ENCODE measurements around the gene USPL1.
"Not testable (repeated sequence)": the region's sequence is repeated elsewhere in the genome, so short reads cannot be mapped to it uniquely, and the experiment has no call there.

USPL1 gene

DNA sequence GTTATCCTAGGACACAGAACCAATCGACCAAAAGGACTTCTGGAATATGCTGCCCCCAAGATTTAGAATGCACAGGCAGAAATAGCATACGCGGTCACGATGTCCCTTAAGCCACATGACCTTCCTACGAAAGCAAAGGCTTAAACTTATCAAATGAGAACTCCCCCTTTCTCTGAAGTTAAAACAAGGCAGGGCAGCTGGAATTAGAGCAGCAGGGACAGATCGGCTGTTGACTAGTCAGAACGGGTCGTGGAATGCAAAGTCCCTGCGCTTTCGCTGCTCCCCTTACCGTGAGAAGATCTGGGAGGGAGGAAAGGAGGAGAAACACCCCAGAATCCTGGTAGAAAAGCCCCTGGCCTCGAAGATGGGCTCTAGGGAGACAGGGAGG is 799 bp upstream of the USPL1 start:
- FAIRE-seq = peak; percentile 91

DNA sequence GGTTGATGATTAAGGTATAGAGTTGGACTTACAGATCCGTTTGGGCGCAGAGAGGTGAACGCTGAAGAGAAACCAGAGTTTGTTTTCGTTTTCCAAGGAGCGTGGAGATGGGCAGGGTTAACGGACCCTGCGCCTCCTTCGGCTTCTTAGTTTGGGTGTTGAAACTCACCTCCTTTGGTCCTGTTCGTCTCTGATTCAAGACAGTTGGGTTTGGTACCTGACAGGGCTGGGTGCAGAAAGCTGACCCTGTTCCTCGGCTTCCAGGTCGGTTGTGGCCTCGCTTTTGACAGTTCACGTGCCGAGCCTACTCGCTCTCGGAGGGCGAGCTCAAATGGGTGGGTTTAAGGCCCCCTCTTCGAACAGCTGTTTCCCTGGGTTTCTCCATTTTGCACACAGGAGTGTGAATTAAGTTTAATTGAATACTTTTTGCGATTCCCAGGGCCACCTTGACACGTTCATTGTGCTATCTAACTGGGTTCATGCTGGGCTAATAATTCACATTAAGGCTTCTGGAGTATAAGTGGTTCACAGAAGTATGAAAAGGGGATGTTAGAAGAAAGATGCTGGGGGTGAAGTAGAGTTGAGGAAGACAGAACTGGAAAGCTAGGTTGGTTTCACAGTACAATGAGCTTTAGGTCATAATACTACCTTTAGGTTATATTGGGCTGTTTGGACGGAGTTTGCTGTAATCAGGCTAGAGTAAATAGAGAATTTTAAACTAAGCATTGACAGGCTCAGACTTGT is 638 bp downstream of the USPL1 start:
- no peak for FAIRE-seq

DNA sequence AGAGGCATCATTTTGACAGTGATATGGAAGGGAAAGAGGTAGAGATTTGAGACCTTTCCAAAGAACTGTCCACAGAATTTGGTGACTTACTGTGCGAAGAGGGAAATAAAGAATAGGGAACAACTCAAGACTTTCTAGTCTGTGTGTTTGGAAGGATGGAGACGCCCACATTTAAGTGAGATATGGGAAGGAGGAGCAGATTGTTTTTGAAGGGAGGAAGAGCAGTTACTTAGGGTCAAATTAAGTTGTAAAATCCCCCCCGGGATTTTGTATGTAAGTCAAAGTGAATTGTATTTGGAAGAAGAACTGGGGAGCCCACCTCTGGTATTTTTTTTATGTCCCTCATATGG is 1.2 kb downstream of the USPL1 start:
- FAIRE-seq = no peak

DNA sequence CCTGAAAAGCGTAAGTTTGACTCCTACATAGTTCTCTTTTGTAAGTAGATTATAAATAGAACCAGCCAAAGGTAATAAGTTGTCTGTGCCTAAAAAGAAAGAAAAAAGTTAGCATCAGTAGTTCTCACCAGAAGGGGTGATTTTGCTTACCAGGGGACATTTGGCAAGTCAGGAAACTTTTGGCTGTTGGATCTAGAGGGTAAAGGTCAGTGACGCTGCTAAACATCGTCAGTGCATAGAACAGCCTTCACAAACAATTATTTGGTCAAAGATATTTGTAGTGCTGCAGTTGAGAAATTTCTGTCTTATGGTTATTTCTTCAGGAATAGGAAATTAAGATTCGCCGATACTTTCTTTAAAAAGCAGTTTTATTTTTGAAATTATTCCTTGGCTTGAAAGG is 2.0 kb downstream of the USPL1 start:
- no peak for FAIRE-seq

DNA sequence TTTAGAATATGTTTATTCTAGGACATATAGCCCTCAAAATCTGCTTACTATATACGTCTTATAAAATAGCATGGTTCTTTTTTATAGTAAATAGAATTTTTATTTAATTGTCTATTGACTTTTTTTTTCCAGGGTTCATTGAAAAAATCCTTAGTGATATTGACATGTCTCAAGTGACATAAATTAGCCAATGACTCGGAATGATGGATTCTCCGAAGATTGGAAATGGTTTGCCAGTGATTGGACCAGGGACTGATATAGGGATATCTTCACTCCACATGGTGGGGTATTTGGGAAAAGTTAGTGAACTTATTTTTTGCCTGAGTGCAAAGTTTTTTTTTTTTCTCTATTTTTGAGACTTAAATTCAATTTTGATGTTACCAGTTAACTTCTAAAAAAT is 3.2 kb downstream of the USPL1 start:
- no peak for FAIRE-seq

DNA sequence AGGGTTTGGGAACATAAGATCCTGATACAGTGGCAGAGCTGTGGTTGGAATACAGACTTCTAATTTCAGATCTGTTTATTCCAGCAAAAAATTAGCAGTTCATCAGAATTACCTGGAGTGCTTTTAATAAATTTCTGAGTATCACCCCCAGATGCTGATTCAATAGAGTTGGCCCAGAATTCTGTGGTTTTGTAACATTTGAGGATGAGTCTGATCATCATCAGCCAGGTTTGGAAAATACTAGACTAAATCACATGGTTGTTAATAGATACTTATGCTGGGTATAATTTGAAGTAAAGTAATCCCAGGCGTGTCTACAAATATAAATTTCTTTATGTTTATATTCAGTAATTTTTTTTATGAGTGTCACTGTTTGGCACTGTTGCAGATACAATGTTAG is 4.8 kb downstream of the USPL1 start:
- FAIRE-seq = no peak

DNA sequence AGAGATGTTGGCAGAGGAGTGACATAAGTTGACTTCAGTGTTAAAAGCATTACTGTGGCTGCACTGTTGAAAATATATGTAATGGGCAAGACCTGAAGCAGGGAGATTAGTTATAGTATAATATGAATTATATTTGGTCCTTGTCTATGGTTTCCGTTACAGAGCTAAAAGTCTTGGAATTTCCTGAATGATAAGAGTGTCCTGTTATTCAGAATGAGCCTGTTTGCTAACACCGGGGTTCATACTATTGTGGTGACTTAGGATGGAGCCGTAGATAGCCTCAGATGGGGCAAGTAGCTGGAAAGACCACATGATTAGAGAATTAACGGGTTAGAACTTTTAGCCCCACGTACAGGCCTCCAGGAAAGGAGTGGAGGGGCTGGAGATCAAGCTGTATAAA is 5.7 kb downstream of the USPL1 start:
- no peak for FAIRE-seq

DNA sequence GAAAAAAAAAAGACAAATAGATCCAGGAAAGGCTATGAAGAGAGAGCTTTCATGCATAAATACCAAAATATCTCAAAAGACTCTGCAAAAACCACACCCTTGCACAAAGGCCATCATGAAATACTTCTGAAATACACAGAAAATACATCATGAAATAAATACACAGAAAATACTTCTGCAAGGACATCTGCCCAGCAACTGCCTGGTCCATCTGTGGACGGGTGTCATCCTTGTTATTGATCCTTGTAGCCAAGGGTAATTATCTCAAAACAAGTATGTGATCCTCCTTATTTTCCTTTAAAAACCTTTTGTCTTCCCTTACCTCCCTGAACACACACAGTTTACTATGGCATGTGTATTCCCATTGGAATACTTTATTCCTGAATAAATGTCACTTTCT is 6.9 kb downstream of the USPL1 start:
- FAIRE-seq = no peak

DNA sequence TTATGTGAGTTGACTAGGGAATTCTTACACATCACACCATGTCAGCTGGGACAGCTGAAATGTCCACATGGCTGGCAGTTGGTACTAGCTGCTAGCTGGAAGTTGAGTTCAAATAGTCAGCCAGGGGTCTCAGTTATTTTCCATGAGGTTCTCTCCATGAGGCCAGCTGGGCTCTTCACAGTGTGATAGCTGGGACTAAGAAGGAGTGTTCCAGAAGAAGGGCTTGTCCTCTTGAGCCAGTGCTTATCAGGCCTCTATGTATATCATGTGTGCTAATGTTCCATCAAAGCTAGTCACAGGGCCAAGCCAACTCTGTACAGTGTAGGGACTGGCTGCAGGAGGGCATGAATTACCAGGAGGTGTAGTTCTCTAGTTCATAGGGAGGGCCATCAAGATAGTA is 11.8 kb downstream of the USPL1 start:
- FAIRE-seq = no peak

DNA sequence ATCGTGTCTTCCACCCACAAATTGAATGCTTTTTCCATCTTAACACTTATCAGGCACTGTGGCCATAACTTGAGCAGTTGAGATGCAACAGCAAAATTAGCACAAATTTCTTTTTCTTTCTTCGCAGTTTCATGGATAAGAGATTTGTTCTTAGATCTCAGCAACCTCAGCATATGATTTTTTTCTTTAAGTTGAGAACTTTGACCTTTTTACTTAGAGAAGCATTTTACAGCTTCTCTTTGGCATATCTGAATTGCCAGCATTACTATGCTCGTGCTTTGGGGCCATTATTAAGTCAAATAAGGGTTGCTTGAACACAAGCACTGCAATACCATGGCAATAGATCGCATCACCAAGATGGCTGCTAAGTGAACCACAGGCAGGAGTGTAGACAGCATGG is 16.1 kb downstream of the USPL1 start:
- no peak for FAIRE-seq

DNA sequence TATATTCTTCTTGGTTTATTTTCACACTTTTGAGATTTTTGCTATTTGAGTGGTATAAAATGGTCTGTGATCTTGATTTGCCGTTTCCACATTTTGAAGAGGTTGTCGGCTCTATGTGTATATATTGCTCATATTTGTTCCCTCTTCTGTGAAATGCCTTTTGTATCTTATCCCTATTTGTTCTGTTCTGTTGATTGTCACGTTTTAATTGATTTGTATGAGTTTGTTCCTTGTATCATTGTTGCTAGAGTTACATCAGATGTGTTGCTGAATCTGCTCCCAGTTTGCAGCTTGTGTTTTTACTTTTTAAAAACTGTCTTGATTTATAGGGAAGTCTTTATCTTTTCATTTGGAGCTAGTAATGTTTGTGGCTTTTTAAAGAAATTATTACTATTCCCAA is 17.1 kb downstream of the USPL1 start:
- FAIRE-seq = no peak

DNA sequence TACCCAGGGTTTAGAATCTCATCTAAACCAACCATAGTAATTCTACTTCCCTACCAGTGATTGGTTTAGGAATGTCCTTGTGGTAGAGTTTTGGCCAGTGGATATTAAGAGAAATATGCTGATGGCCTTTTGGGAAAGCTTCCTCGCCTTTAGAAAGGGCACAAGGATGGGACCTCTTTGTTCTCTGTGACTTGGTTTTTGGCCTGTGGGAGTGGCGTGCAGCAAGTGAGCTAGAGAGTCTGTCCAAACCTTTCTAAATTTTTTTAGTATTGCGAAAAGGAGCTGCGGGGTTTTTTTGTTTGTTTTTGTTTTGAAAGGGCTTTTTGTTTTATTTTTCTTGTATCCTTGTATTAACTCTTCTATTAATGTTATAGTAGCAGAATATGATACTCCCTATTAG is 20.6 kb downstream of the USPL1 start:
- FAIRE-seq = no peak

DNA sequence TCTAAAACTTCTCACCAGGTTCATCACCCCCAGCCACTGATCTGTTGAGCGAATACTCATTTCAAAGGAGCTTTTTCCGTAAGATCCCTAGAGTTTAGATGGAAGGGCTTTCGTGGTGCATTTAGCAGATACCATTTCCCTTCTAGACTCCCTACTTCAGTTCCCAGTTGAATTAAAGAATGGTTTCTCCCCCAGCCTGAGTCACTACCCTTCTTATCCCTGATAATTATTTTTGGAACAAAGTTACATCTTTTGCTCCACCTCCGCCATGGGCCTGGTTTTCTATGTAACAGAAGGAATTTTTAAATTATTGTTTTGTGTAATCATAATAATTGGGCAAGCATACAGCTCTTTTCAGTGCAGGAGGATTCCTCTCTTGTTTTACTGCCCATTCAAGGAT is 22.0 kb downstream of the USPL1 start:
- FAIRE-seq = no peak

DNA sequence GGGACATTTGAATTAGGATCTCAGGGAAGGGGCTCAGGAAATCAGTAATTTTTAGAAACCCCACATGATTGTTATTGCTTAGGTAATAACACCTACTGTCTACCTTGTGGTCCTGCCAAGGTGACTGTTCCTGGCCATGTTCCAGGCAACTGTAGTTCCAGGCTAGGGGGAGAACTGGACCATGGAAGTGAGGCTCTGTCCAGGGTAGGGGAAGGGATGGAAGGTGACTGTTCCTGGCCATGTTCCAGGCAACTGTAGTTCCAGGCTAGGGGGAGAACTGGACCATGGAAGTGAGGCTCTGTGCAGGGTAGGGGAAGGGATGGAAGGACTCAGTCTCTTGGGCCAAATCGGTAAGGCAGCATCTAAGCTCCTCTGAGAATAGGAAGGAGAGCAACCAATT is 23.5 kb downstream of the USPL1 start:
- not testable (repeated sequence) for FAIRE-seq

DNA sequence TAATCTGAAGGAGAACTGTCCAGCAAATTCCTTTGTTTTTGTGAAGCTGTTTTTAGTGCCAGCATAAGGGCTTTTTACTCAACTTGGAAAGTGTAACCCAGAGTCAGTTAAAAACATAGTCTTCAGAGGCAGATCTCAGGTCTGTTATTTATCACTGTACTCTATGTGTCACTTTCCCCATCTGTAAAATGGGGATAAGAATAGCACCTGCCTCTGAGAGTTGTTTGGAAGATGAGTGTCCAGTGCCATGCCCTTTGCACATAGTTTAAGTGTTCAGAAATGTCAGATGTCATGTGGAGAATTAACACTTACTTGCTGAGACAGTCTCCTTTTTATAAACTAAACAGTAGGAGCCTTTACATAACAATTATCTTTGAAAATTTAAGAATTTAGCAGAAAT is 27.9 kb downstream of the USPL1 start:
- FAIRE-seq = no peak

DNA sequence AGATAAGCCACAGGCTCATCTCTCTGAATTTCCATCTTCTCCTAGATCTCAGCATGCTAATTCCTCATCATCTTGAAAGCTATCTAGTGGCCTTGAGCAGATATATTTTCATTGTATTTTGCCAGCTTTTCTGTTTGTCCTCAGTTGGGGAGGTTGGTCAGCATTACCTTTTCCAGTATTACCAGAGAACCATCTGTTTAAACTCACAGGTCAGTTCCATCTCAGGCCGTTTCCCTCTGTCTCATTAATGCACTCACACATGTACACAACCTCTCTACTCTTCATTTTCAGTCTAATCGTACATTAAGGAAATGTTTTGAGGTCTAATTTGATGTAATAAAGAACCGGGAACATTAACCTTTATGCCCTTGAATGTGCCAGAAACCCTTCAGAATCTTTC is 29.7 kb downstream of the USPL1 start:
- no peak for FAIRE-seq

DNA sequence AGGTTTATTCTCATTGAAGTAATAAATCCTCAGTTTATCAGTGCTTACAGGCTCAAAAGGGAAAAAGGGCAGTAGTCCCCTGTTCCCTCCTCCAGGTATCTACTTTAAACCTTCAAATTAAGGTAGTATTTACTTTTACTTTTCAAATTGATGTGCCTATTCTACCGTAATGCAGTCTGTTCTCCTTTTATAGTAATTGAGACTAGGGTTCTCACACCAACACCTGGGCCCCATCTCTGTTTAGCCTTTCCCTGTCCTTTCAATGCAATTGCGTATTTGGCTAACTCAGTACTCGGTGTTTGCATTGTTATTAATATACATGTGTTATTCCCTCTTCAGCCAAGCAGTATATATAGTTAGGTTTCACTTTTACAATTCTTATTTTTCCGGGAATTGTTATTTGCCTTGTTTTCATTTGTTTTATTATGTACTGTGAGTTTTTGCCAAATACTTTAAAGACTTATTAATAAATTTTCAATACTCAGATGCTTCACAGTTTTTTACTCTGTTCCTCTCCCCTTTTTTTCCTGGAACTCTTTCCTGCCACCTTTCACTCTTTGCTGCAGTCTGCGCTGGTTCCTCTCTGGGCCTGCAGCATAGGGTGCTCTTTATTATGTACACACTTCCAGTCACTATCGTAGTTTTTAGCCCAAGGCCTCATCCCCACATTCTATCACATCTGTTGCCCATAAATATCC is 30.3 kb downstream of the USPL1 start:
- no peak for FAIRE-seq

DNA sequence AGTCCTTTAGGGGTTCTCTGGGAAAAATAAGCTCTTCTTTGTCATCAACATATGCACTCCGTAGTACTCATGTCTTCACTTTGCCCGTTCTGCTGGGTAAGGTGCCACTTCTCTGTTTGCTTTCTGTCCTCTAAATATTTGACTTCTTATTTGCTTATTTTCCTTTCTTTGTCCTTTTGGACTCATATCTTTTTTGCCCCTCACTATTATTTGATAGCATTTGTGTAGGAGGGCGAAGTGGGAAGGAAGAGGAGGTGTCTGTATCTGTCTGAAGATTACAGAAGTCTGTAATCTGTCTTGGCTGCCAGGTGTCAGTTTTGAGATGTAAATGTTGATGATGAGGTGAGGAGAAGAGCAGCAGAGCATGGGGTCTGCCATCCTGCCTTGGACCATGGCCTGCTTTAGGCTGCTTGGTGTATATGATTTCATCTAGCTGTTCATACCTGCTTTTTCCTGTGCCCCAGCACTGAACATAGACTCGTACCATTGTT is 30.8 kb downstream of the USPL1 start:
- FAIRE-seq = no peak

DNA sequence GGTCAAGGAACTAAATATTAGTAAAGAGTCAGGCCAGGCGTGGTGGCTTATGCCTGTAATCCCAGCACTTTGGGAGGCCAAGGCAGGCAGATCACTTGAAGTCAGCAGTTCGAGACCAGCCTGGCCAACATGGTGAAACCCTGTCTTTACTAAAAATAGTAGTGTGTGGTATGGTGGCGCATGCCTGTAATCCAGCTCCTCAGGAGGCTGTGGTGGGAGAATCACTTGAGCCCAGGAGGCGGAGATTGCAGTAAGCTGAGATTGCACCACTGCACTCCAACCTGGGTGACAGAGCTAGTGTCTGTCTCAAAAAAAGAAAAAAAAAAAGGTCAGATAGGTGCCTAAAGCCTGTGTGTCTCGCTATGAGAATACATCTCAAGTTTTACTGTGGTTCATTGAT is 33.9 kb downstream of the USPL1 start:
- FAIRE-seq = not testable (repeated sequence)

DNA sequence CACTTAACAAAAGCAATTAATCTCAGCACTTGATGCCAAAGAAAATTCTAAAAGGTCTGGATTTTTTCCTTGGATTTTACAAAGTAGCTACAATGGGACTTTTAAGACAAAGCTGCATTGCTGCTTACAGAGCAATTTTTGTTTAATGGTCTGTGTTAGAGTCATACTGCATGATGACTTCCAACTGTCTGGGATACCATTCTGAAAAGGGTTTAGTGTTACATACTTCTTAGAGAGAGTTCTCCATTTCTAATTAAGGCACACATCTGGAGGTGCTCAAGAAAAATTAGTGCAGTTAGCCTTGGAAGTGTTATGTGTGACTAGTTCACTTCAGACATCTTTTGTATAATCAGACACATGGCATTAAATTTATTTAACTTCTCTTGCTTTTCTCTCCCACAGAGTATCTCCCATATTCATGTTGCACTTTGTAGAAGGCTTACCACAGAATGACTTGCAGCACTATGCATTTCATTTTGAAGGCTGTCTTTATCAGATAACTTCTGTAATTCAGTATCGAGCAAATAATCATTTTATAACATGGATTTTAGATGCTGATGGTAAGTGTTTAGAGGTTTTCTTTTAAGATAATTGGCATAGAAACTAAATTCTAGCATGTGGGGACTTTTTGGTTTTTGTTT is 35.1 kb downstream of the USPL1 start:
- no peak for FAIRE-seq

DNA sequence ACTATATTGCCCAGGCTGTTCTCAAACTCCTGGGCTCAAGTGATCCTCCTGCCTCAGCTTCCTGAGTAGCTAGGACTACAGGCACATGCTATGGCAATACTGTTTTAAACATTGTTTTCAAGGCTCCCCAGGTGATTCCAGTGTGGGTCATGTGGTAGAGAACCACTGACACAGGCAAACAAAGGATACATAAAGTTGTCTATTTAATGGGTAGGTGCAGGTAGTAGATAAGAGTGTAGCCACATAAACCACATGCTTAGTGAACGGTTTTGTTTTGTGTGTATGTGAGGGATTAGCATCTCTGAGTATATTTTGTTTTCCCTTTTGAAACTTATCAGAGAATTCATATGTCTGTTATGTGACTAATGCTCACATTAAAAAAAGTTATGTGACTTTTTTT is 36.7 kb downstream of the USPL1 start:
- no peak for FAIRE-seq

DNA sequence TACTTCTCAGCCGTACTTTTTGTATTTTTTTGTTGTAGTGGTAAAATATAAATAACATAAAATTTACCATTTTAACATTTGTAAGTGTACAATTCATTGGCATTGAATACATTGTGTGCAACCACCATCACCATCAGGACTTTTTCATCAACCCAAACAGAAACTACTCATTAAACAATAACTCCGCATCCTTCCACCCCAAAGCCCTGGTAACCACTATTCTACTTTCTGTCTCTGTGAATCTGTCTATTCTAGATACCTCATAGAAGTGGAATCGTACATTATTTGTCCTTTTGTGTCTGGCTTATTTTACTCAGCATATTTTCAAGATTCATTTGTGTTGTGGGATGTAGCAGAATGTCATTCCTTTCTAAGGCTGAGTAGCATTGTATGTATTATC is 38.5 kb downstream of the USPL1 start:
- no peak for FAIRE-seq

DNA sequence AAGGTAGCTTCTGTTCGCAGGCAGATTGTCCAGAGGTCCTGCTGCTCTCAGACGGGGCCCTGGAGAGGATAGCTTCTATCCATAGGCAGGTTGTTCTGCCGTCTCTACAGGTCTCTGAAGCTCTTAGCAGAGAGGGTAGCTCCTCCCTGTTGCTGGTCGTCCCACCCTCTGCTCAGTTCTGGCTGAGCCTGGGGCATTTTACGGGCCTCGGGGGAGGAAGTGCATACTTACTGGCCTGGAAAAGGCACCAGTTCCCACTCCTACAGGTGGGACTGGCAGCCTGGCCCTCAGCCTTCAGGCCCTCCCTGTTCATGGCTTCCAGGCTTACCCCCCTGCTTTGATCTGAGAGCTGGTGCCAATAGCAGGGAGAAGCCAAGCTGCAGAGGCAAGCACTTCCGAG is 42.3 kb downstream of the USPL1 start:
- FAIRE-seq = no peak

DNA sequence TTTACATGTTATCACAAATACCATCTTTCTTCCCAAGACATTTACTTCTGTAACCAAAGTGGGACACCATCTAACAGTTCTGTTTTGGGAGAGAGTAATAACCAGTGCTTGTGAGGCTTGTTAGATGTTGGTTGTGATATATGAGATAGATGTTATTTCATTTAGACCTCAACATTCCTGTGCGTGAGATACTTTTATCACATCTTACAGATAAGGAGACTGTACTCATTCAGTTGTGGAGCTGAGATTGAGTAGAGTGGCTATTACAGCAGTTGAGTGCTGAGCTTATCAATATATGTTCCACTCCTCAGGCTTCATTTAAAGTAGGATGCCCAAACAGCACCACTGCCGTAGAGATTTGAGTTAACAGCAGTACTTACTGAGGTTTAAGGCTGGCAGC is 43.1 kb downstream of the USPL1 start:
- no peak for FAIRE-seq
